HEK293 (cell line): ENCODE measurements around the gene ZBTB18.

ENCODE experiments used
- CTCF ChIA-PET: fragments of 350-600 bp; formaldehyde crosslinking; extraction: SDS; loops from one replicate; lab custom pipeline; 2021; ENCODE audit warnings: antibody characterized with exemption; lab: Yijun Ruan, JAX
- POLR2A ChIA-PET: fragments of 300-600 bp; formaldehyde crosslinking; extraction: SDS; loops from one replicate; lab custom pipeline; 2020; ENCODE audit warnings: antibody characterized with exemption, inconsistent platforms; lab: Yijun Ruan, JAX
- H3K27ac ChIP-seq: fragments of 200-500 bp; sonication (Bioruptor generic); 2 replicates; pipeline ENCODE4 v1.5.1; 2014; ENCODE audit warnings: low read depth, low read length, control low read depth, inconsistent platforms; ENCODE audit errors: extremely low read depth
- H3K36me3 ChIP-seq, 2 experiments: fragments of 200-500 bp in 1 of 2; sonication (Bioruptor generic) in 1 of 2; 1 replicate in 1 of 2; 2 replicates in 1 of 2; pipeline ENCODE4 v1.5.1; 2014 to 2017; ENCODE audit warnings: inconsistent platforms in 2 of 2, low read length in 2 of 2; ENCODE audit not compliant: control insufficient read depth in 2 of 2, insufficient read depth in 1 of 2
- H3K4me1 ChIP-seq: fragments of 200-500 bp; sonication (Bioruptor generic); 2 replicates; pipeline ENCODE4 v1.5.1; 2014; ENCODE audit warnings: mild to moderate bottlenecking, low read length, inconsistent platforms; ENCODE audit not compliant: control insufficient read depth, insufficient read depth
- H3K4me3 ChIP-seq: 2 replicates; pipeline ENCODE4 v1.5.1; 2011; ENCODE audit warnings: low read depth, mild to moderate bottlenecking, control low read depth, low read length, moderate library complexity
- H3K9me3 ChIP-seq: fragments of 200-500 bp; sonication (Bioruptor generic); 2 replicates; pipeline ENCODE4 v1.5.1; 2014; ENCODE audit warnings: low read depth, low read length, inconsistent platforms; ENCODE audit not compliant: control insufficient read depth, insufficient read depth
- KLF8 ChIP-seq: fragments of 450-650 bp; formaldehyde crosslinking; IDR thresholded peaks from 2 replicates; pipeline ENCODE4 v1.5.1; 2016; ENCODE audit warnings: missing biosample characterization, missing genetic modification characterization
- SCRT2 ChIP-seq: fragments of 450-650 bp; formaldehyde crosslinking; IDR thresholded peaks from 2 replicates; pipeline ENCODE4 v1.5.1; 2016; ENCODE audit warnings: missing biosample characterization, missing genetic modification characterization
- SETDB1 ChIP-seq: IDR thresholded peaks from one replicate; pipeline ENCODE4 v1.6.1; 2017; ENCODE audit warnings: mild to moderate bottlenecking, low read length, moderate library complexity, mixed read lengths; ENCODE audit not compliant: insufficient read length
- ZNF221 ChIP-seq: fragments of 450-650 bp; formaldehyde crosslinking; IDR thresholded peaks from 2 replicates; pipeline ENCODE4 v1.5.1; 2017; ENCODE audit warnings: missing biosample characterization, missing genetic modification characterization, borderline replicate concordance
- ZNF311 ChIP-seq: fragments of 450-650 bp; formaldehyde crosslinking; IDR thresholded peaks from 2 replicates; pipeline ENCODE4 v1.5.1; 2017; ENCODE audit warnings: missing biosample characterization, missing genetic modification characterization, borderline replicate concordance
- ZNF366 ChIP-seq: fragments of 450-650 bp; formaldehyde crosslinking; conservative IDR thresholded peaks from 2 replicates; pipeline ENCODE4 v1.5.1; 2016; ENCODE audit warnings: missing biosample characterization, missing genetic modification characterization
- ZNF473 ChIP-seq: fragments of 450-650 bp; formaldehyde crosslinking; IDR thresholded peaks from 2 replicates; pipeline ENCODE4 v1.5.1; 2017; ENCODE audit warnings: missing biosample characterization, missing genetic modification characterization
- ZNF544 ChIP-seq: fragments of 450-650 bp; formaldehyde crosslinking; IDR thresholded peaks from 2 replicates; pipeline ENCODE4 v1.5.0; 2017; ENCODE audit warnings: missing biosample characterization, missing genetic modification characterization
- ZNF670 ChIP-seq: fragments of 450-650 bp; formaldehyde crosslinking; IDR thresholded peaks from 2 replicates; pipeline ENCODE4 v1.5.1; 2016; ENCODE audit warnings: missing biosample characterization, missing genetic modification characterization, low read depth
- ZNF747 ChIP-seq: fragments of 450-650 bp; formaldehyde crosslinking; IDR thresholded peaks from 2 replicates; pipeline ENCODE4 v1.5.1; 2016; ENCODE audit warnings: missing biosample characterization, missing genetic modification characterization
- ZNF76 ChIP-seq: fragments of 450-650 bp; formaldehyde crosslinking; IDR thresholded peaks from 2 replicates; pipeline ENCODE4; 2016; ENCODE audit warnings: low read depth, missing biosample characterization, missing genetic modification characterization, borderline replicate concordance
- ZXDB ChIP-seq: fragments of 450-650 bp; formaldehyde crosslinking; IDR thresholded peaks from 2 replicates; pipeline ENCODE4 v1.5.1; 2016; ENCODE audit warnings: missing biosample characterization, missing genetic modification characterization
- TF ChIP-seq, protein P1 (sequence below): fragments of 450-650 bp; formaldehyde crosslinking; IDR thresholded peaks from 2 replicates; pipeline ENCODE4 v1.5.1; 2016; ENCODE audit warnings: missing biosample characterization, missing genetic modification characterization
- TF ChIP-seq, protein P2 (sequence below): fragments of 450-650 bp; formaldehyde crosslinking; optimal IDR thresholded peaks from 2 replicates; pipeline ENCODE3; 2016; ENCODE audit warnings: missing biosample characterization, mild to moderate bottlenecking, missing genetic modification characterization
- TF ChIP-seq, protein P3 (sequence below): fragments of 450-650 bp; formaldehyde crosslinking; IDR thresholded peaks from 2 replicates; pipeline ENCODE4 v1.5.1; 2016; ENCODE audit warnings: missing biosample characterization, missing genetic modification characterization
- TF ChIP-seq, protein P4 (sequence below): sonication (generic); formaldehyde crosslinking; IDR thresholded peaks from 2 replicates; pipeline ENCODE4 v1.8.1; 2022; ENCODE audit warnings: mild to moderate bottlenecking, moderate library complexity, missing genetic modification reagents
- TF ChIP-seq, protein P5 (sequence below): fragments of 450-650 bp; formaldehyde crosslinking; IDR thresholded peaks from 2 replicates; pipeline ENCODE4 v1.5.1; 2016; ENCODE audit warnings: missing biosample characterization, missing genetic modification characterization

The ZBTB18 gene

DNA sequence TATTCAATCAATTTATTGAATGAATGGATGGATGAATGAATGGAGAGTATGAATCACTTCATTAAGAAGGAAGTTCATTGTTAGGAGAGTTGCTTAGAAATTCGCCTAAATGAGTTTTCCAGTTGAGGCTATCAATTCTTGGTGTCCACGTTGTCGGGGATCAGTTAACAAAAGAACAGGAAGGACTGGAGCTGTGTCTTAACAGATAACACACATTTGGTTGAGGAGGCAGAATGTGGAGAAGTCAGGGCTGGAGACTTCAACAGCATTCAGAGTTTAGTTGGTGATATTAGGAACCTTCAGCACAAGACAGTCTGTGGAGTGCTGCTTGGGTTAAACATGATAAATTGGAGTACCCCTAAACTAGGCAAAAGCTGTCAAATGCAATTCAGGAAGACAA, 33.7 kb downstream of the ZBTB18 start (continued):
- TF ChIP-seq, protein P1, sequence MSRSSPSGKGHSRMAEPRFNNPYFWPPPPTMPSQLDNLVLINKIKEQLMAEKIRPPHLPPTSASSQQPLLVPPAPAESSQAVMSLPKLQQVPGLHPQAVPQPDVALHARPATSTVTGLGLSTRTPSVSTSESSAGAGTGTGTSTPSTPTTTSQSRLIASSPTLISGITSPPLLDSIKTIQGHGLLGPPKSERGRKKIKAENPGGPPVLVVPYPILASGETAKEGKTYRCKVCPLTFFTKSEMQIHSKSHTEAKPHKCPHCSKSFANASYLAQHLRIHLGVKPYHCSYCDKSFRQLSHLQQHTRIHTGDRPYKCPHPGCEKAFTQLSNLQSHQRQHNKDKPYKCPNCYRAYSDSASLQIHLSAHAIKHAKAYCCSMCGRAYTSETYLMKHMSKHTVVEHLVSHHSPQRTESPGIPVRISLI (tag by site-specific recombination), result no peak
- TF ChIP-seq, protein P2, sequence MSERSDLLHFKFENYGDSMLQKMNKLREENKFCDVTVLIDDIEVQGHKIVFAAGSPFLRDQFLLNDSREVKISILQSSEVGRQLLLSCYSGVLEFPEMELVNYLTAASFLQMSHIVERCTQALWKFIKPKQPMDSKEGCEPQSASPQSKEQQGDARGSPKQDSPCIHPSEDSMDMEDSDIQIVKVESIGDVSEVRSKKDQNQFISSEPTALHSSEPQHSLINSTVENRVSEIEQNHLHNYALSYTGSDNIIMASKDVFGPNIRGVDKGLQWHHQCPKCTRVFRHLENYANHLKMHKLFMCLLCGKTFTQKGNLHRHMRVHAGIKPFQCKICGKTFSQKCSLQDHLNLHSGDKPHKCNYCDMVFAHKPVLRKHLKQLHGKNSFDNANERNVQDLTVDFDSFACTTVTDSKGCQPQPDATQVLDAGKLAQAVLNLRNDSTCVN (tag by site-specific recombination), result no peak
- no peak for TF ChIP-seq ZNF76
- no peak for TF ChIP-seq ZNF473 (tag by site-specific recombination)
- no peak for TF ChIP-seq KLF8 (tag by site-specific recombination)
- TF ChIP-seq SCRT2 (tag by site-specific recombination), result no peak
- TF ChIP-seq, all 188 proteins: peak for 0

DNA sequence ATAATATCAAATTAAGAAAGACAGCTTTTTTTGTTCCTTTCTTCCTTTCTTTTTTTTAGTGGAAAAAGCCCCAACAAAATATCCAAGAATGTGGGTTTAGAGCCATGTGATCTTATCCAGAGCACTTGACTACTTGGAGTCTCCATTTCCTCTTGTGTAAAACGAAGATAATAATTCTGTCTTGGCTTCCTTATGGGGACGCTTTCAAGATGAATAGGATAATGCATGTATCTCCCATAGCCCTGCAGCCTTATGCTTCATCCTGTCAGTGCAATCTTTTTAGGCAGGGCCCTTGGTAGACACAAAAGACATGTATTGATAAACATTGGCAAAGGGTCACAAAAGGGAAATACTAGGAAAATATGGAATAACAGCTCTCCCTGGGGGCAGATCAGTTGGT, 34.8 kb downstream of the ZBTB18 start:
- ChIA-PET POLR2A (no interaction called here), CTCF (no interaction called here)
- H3K4me3 ChIP-seq, result no peak overlapping the region
- H3K9me3 ChIP-seq, result no peaks in the 10 kb centered on the region
- no peaks in the 10 kb centered on the region for H3K4me1 ChIP-seq
- H3K27ac ChIP-seq, result no peak overlapping the region
- H3K36me3 ChIP-seq, result no peaks in the 10 kb centered on the region
- TF ChIP-seq SETDB1 (peak; percentile 71), SCRT2 (tag by site-specific recombination) (no peak)
- TF ChIP-seq, all 188 proteins: peak for 1

DNA sequence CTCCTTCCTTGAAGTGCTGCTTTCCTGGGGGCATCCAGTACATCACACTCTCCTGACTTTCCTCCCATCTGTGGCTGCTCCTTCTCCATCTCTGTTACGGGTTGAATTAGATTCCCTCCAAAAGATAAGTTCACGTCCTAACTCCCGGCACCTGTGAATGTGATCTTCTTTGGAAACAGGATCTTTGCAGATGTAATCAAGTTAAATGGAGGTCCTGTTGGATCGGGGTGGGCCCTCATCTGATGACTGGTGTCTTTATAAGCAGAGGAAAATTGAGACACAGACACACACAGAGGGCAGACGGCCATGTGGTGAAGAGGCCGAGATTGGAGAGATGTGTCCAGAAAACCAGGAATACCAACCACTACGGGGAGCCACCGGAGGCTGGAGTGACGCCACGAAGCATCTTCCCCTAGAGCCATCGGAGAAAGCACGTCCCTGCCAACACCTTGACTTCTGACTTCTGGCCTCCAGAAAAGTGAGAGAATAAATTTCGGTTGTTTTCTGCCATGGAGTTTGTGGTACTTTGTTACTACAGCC, 36.0 kb downstream of the ZBTB18 start:
- ChIA-PET POLR2A (no interaction called here), CTCF (no interaction called here)
- no peaks in the 10 kb centered on the region for H3K4me1 ChIP-seq
- H3K9me3 ChIP-seq, result no peaks in the 10 kb centered on the region
- TF ChIP-seq ZNF670 (tag by site-specific recombination) (no peak), ZXDB (no peak), ZNF366 (tag by site-specific recombination) (no peak), ZNF747 (tag by site-specific recombination) (no peak), ZNF221 (tag by site-specific recombination) (no peak), SCRT2 (tag by site-specific recombination) (no peak), ZNF311 (tag by site-specific recombination) (no peak), ZNF544 (no peak)
- TF ChIP-seq, protein P3, sequence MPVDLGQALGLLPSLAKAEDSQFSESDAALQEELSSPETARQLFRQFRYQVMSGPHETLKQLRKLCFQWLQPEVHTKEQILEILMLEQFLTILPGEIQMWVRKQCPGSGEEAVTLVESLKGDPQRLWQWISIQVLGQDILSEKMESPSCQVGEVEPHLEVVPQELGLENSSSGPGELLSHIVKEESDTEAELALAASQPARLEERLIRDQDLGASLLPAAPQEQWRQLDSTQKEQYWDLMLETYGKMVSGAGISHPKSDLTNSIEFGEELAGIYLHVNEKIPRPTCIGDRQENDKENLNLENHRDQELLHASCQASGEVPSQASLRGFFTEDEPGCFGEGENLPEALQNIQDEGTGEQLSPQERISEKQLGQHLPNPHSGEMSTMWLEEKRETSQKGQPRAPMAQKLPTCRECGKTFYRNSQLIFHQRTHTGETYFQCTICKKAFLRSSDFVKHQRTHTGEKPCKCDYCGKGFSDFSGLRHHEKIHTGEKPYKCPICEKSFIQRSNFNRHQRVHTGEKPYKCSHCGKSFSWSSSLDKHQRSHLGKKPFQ (tag by site-specific recombination), result no peak
- TF ChIP-seq, protein P4, sequence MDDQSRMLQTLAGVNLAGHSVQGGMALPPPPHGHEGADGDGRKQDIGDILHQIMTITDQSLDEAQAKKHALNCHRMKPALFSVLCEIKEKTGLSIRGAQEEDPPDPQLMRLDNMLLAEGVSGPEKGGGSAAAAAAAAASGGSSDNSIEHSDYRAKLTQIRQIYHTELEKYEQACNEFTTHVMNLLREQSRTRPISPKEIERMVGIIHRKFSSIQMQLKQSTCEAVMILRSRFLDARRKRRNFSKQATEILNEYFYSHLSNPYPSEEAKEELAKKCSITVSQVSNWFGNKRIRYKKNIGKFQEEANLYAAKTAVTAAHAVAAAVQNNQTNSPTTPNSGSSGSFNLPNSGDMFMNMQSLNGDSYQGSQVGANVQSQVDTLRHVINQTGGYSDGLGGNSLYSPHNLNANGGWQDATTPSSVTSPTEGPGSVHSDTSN (CRISPR knock-in tag), result no peak
- TF ChIP-seq, protein P5, sequence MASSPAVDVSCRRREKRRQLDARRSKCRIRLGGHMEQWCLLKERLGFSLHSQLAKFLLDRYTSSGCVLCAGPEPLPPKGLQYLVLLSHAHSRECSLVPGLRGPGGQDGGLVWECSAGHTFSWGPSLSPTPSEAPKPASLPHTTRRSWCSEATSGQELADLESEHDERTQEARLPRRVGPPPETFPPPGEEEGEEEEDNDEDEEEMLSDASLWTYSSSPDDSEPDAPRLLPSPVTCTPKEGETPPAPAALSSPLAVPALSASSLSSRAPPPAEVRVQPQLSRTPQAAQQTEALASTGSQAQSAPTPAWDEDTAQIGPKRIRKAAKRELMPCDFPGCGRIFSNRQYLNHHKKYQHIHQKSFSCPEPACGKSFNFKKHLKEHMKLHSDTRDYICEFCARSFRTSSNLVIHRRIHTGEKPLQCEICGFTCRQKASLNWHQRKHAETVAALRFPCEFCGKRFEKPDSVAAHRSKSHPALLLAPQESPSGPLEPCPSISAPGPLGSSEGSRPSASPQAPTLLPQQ (tag by site-specific recombination), result no peak
- no peak overlapping the region for H3K4me3 ChIP-seq
- H3K36me3 ChIP-seq, result no peaks in the 10 kb centered on the region
- H3K27ac ChIP-seq, result no peak overlapping the region
